Parathyroid adenoma (tissue), 2 donors: ENCODE measurements around the gene SMYD4.

Experiments
- H2AFZ ChIP-seq: fragments of 300-600 bp; sonication (generic); one replicate; pipeline ENCODE4 v1.7.0; 2017; ENCODE audit warnings: antibody characterized with exemption, mild to moderate bottlenecking
- H3K27ac ChIP-seq: fragments of 300-600 bp; sonication (generic); one replicate; pipeline ENCODE4 v1.7.0; 2017
- H3K27me3 ChIP-seq: fragments of 300-600 bp; sonication (generic); one replicate; pipeline ENCODE4 v1.7.0; 2017; ENCODE audit warnings: low read length; ENCODE audit not compliant: control insufficient read depth, insufficient read depth
- H3K36me3 ChIP-seq: fragments of 300-600 bp; sonication (generic); one replicate; pipeline ENCODE4 v1.7.0; 2017; ENCODE audit warnings: low read length; ENCODE audit not compliant: control insufficient read depth, insufficient read depth
- H3K4me1 ChIP-seq: fragments of 300-600 bp; sonication (generic); one replicate; pipeline ENCODE4 v1.7.0; 2017; ENCODE audit warnings: control low read depth
- H3K4me2 ChIP-seq: fragments of 300-600 bp; sonication (generic); one replicate; pipeline ENCODE4 v1.7.0; 2017; ENCODE audit warnings: low read length
- H3K4me3 ChIP-seq: fragments of 300-600 bp; sonication (generic); one replicate; pipeline ENCODE4 v1.7.0; 2017; ENCODE audit warnings: low read depth, low read length
- H3K79me2 ChIP-seq: fragments of 300-600 bp; sonication (generic); one replicate; pipeline ENCODE4 v1.7.0; 2017; ENCODE audit warnings: control low read depth
- H3K9ac ChIP-seq: fragments of 300-600 bp; sonication (generic); one replicate; pipeline ENCODE4 v1.7.0; 2017; ENCODE audit warnings: mild to moderate bottlenecking
- H3K9me3 ChIP-seq: fragments of 300-600 bp; sonication (generic); one replicate; pipeline ENCODE4 v1.7.0; 2017; ENCODE audit warnings: low read length; ENCODE audit not compliant: control insufficient read depth
- CTCF ChIP-seq: fragments of 300-600 bp; sonication (generic); IDR thresholded peaks from one replicate; pipeline ENCODE4 v1.7.0; 2017; ENCODE audit warnings: antibody characterized with exemption, mild to moderate bottlenecking
- donor health status: primary hyperparathyroidism.

Gene SMYD4

GRCh38 chr17:1783834-1784611, 45.7 kb downstream of the SMYD4 start:
- Histone ChIP-seq H2AFZ (peak overlapping the region; percentile 7), H3K79me2 (no peaks in the 10 kb centered on the region), H3K27ac (peak overlapping the region; percentile 76), H3K4me3 (no peak overlapping the region), H3K9me3 (no peaks in the 10 kb centered on the region), H3K4me1 (no peaks in the 10 kb centered on the region), H3K27me3 (no peaks in the 10 kb centered on the region), H3K4me2 (peak overlapping the region; percentile 8), H3K9ac (no peak overlapping the region), H3K36me3 (no peaks in the 10 kb centered on the region)
- TF ChIP-seq CTCF: peak; percentile 38

- no peaks in the 10 kb centered on the region for H3K36me3 ChIP-seq
- H3K4me1 ChIP-seq: no peaks in the 10 kb centered on the region
- no peaks in the 10 kb centered on the region for H3K79me2 ChIP-seq
- peak overlapping the region; percentile 76 for H3K27ac ChIP-seq
- H3K4me2 ChIP-seq: no peak overlapping the region
- H3K9me3 ChIP-seq: no peaks in the 10 kb centered on the region
- H3K27me3 ChIP-seq: no peaks in the 10 kb centered on the region
- H3K4me3 ChIP-seq: no peak overlapping the region
- peak overlapping the region; percentile 7 for H2AFZ ChIP-seq
- TF ChIP-seq CTCF: no peak
- H3K9ac ChIP-seq: no peak overlapping the region
Observed at GRCh38 chr17:1783271-1783670, 46.4 kb downstream of the SMYD4 start.

GRCh38 chr17:1782171-1782567, 47.5 kb downstream of the SMYD4 start:
- H2AFZ ChIP-seq: no peak overlapping the region
- H3K4me1 ChIP-seq: no peaks in the 10 kb centered on the region
- TF ChIP-seq CTCF: no peak
- H3K79me2 ChIP-seq: no peaks in the 10 kb centered on the region
- H3K4me3 ChIP-seq: no peak overlapping the region
- no peak overlapping the region for H3K4me2 ChIP-seq
- peak overlapping the region; percentile 57 for H3K27ac ChIP-seq
- H3K9ac ChIP-seq: no peak overlapping the region
- no peaks in the 10 kb centered on the region for H3K36me3 ChIP-seq
- H3K9me3 ChIP-seq: no peaks in the 10 kb centered on the region
- no peaks in the 10 kb centered on the region for H3K27me3 ChIP-seq

- no peaks in the 10 kb centered on the region for H3K9me3 ChIP-seq
- H3K27me3 ChIP-seq: no peaks in the 10 kb centered on the region
- H3K4me1 ChIP-seq: no peaks in the 10 kb centered on the region
- no peak overlapping the region for H3K4me2 ChIP-seq
- peak overlapping the region; percentile 64 for H3K27ac ChIP-seq
- H3K9ac ChIP-seq: no peak overlapping the region
- TF ChIP-seq CTCF: no peak
- no peak overlapping the region for H2AFZ ChIP-seq
- no peaks in the 10 kb centered on the region for H3K36me3 ChIP-seq
- no peaks in the 10 kb centered on the region for H3K79me2 ChIP-seq
- no peak overlapping the region for H3K4me3 ChIP-seq
Observed at GRCh38 chr17:1779571-1780131, 50.1 kb downstream of the SMYD4 start.

GRCh38 chr17:1776857-1777256, 52.8 kb downstream of the SMYD4 start:
- H3K4me1 ChIP-seq: no peaks in the 10 kb centered on the region
- no peak overlapping the region for H2AFZ ChIP-seq
- TF ChIP-seq CTCF: no peak
- no peaks in the 10 kb centered on the region for H3K27me3 ChIP-seq
- H3K4me3 ChIP-seq: no peak overlapping the region
- no peak overlapping the region for H3K4me2 ChIP-seq
- H3K36me3 ChIP-seq: no peaks in the 10 kb centered on the region
- H3K79me2 ChIP-seq: no peaks in the 10 kb centered on the region
- no peak overlapping the region for H3K27ac ChIP-seq
- no peaks in the 10 kb centered on the region for H3K9me3 ChIP-seq
- no peak overlapping the region for H3K9ac ChIP-seq
